ENCODE measurements around the gene CDS2. TPM values are rescaled to one million over a fixed set of nuclear protein-coding genes. Genes with fewer than 3 reads are reported as not detected.
A peak's percentile ranks its signal among the peaks of the same experiment; 100 is the strongest.

The CDS2 gene
- polyA plus RNA-seq, 3 donors = 32.1 to 39.7 (median 36.8) TPM

DNA sequence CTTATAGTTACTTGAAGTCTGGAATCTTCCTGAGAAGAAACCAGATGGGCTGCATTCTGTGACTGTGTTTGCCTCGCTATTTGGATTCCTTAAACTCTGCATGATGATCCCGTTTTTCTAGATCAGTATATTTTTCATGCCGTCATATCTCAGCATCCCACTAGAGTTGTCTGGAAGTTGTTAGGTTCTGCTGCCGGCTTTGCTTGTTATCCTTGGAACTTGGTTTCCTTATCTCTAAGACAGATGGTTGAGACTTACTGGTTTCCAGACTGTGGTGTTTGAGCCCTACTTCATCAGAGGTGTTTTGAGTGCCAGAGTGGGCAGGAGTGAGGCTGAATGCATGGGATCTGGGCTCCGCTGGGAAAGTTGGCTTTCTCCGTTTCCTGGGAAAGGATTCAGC lies 50.3 kb downstream of the CDS2 start:
- DNase-seq = no peak

DNA sequence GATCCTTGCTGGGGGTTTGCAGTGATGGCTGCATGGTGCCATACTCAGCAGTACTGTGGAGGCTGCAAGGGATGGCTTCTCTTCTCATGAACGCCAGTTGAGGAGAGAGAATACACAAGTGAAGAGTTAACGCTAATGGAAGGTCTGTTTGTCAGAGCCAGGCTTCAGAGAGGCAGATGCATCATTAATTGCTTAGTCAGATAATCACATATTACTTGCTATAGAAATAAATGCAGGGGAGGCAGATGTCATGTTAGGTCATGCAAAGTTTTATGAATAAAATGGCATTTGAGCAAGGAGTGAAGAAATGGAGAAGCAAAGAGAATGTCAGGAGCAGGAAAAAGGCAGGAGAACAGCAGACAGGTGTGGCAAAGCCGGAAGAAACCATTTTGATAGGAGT lies 51.2 kb downstream of the CDS2 start:
- no peak for DNase-seq

GRCh38 chr20:5180421-5180820 lies 53.6 kb downstream of the CDS2 start:
- DNase-seq = no peak

DNA sequence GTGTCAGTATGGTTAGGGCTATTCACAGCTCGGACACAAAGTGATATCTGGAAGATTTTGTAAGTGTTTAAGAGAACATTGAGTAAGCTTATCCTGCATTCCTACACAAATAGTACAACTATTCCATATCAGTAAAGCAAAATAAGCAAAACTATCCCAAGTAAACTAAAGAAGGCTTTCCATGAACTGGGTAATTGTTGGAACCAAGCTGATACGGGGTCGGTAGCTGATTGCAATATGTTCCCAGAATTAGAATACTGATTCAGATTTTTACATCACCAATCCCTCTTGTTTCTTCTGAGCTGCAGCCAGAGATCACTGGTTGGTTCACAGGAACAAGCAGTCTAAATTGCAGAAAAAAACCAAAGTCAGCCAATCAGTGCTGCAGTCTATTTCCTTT lies 54.1 kb downstream of the CDS2 start:
- no peak for DNase-seq

- no peak for DNase-seq
Measured at GRCh38 chr20:5181492-5181891, 54.7 kb downstream of the CDS2 start.

GRCh38 chr20:5181958-5182357 lies 55.1 kb downstream of the CDS2 start:
- DNase-seq = no peak

- DNase-seq = no peak
Measured at GRCh38 chr20:5182615-5183254, 55.9 kb downstream of the CDS2 start.

GRCh38 chr20:5183731-5184474 lies 57.1 kb downstream of the CDS2 start:
- no peak for DNase-seq

GRCh38 chr20:5184684-5185083 lies 57.9 kb downstream of the CDS2 start:
- DNase-seq = no peak

GRCh38 chr20:5187122-5187521 lies 60.3 kb downstream of the CDS2 start:
- DNase-seq = no peak

DNA sequence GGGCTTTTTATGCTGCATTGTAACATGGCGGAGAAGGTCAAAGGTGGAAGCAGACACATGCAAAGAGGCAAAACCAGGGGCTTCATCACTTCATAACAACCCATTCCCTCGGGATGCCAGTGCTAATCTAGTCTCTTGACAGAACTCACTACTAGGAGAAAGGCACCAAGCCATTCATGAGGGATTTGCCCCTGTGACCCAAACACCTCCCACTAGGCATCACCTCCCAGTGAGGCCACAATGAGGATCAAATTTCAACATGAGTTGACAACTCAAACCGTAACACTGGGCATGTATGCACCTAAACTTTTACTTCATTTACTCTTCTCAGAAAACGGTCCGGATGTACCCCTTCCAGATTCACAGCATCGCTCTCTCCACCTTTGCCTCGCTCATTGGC lies 61.9 kb downstream of the CDS2 start:
- no peak for DNase-seq

DNA sequence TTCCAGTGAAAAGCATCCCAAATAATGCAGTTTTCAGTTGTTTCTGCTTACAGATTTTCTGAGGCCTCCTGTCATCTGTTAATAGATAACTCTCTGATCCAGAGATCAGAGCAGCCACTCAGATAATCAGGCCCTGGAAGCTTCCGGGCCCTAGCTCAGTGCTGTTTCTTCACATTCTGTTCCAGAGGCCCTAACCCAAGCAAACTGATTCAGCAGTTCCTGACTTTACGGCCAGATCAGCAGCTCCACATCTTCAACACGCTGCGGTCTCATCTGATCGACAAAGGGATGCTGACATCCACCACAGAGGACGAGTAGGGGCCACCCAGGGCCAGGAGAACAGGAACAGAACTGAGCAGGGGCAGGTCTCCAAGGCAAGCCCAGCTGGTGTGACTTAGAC lies 63.1 kb downstream of the CDS2 start:
- no peak for DNase-seq

- no peak for DNase-seq
Measured at GRCh38 chr20:5190444-5190843, 63.6 kb downstream of the CDS2 start.

- peak; percentile 77 for DNase-seq
Measured at GRCh38 chr20:5191829-5192569, 65.2 kb downstream of the CDS2 start.

DNA sequence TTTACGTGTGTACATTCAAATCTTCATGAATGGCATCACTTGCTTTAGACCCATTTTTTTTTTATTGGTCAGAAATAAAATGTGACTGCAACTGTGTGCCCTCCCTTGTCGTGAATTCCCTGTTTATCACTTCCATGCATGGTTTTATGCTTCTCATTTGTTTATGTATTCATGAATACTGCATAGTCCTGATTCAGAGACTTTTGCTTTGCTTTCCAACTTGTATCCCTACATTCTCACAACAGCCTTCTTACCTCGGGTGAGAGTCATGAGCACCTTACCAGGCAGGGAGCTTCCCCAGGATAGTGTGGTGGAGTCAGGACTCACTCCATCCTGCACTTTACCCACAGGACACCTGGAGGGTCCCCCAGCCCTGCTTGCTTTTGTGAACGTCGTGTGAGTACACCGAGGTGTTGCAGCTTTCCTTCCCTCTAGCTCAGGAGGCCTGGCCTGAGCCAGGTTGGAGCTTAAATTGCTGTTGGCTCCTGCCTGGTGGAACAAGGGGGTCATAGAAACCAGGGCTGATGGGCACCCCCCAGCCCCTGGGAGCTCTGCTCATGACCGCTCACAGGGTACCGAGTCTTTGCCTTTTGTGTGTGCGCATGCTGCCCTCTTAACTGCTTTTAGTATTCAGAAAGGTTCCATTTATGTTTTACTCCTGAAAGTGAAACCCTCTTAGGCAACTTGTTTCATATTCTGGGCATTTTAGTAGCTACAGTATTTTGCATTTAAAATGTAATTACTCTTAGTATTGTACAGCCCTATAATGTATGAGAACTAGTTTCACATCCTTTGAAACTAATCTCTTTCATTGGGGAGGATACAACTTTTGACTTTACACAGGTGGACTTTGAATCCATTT lies 66.0 kb downstream of the CDS2 start:
- no peak for DNase-seq

DNA sequence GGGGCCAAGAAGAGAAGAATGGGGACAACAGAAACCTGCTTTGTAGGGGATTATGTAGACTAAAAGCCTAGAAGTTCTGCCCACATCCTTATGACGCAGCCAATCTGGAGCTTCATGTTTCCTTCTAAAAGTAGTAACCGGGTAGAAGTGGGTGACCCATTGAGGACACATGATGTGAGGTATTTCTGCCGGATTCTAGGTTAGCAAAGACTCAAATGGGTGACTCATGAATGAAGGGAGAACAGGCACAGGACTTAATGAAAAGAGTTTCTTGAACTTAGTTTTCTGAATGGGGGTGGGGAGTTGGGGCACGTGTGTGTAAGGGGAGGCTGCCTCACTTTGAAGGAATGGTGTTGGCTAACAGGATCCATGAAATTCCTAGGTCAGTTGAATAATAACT lies 68.8 kb downstream of the CDS2 start:
- no peak for DNase-seq

DNA sequence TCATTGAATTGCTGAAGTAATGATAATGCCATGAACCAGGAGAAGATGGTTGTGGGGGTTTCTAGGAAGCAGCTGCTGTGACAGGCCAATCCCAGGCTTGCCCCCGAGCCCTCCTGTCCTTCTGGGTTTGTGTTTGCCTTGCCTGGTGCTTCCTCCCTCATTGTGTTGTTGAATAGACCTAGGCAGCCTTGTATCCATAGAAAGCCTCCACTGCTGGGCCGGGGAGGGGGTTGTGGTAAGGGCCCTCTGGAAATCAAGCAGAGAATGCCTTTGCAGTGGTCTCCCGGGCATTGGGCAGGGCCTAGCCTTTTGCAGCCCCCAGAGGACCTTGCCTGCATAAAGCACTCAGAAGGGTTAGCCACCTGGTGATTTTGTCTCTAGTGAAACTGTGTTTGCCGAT lies 69.3 kb downstream of the CDS2 start:
- DNase-seq = no peak

GRCh38 chr20:5197270-5197827 lies 70.5 kb downstream of the CDS2 start:
- no peak for DNase-seq

DNA sequence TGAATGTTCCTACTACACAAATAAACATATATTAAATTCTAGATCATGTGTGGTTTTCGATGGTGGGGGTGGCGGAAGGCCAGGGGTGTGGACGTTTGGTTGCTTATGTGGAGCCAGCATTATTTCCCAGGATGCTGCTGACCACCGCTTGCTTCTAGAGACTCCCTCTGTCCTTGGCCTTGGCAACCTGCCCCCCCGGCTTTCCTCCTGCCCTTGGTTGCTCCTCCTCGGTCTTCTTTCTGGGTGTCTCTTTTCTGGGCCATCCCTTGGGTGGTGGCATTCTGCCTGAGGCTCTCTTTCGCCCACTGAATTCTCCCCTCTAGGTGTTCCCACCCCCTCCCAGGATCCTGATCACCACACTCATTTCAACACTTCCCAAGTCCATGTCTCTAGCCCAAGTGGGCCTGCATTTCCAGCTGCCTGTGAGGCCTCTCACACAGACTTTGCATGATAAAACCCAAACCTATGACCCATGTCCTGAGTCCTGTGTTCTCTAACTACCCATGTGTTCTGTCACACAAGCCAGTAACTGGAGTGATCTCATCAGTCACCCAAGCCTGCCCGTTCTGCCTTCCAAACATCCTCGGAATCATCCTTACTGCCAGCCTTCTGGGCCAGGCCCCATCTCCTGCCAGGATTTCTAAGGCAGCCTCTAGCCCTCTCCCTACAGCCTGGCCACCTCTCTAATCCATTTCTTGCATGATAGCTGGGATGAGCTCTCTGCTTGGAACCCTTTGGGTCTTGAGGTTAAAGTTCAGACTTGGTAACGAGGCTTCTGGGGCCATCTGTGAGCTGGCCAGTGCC lies 71.2 kb downstream of the CDS2 start:
- no peak for DNase-seq

DNA sequence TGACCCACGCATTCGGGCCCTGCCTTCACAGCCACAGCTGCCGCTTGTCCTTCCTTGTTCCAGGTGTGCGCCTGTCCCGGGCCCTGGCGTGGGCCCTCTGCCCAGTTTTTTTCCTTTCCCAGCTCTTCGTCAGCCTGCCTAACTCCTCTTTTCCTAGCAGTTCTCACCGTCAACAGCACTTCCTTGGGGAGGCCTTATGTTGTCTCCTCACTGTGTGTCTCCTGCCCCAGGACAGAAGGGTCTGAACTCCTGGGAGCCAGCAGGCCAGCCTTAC lies 71.8 kb downstream of the CDS2 start:
- DNase-seq = no peak

- DNase-seq = no peak
Measured at GRCh38 chr20:5203380-5203779, 76.6 kb downstream of the CDS2 start.
